SK-N-SH (cell line): ENCODE results near the gene CCSER1. TPM values are rescaled to one million over a fixed set of nuclear protein-coding genes. Genes with fewer than 3 reads are reported as not detected.

Source experiments
- CTCF ChIA-PET: fragments of 300-600, 350-600 bp; formaldehyde crosslinking; extraction: SDS; loops from one replicate; lab custom pipeline; 2021; lab: Yijun Ruan, JAX
- POLR2A ChIA-PET: fragments of 350-600 bp; sonication (Branson Sonifier 250); formaldehyde crosslinking; extraction: SDS; loops from one replicate; lab custom pipeline; 2020; ENCODE audit warnings: antibody characterized with exemption, inconsistent platforms; lab: Yijun Ruan, JAX
- DNase-seq: peaks from one replicate; pipeline ENCODE4 v3.0.0; 2012
- H2AFZ ChIP-seq: fragments of 200-600 bp; sonication (generic); 2 replicates; pipeline ENCODE4 v1.8.1; 2016; ENCODE audit warnings: antibody characterized with exemption, mild to moderate bottlenecking, low read depth
- H3F3A ChIP-seq: fragments of 200-600 bp; sonication (generic); replicated peaks from 2 replicates; pipeline ENCODE3; 2016; ENCODE audit warnings: antibody characterized with exemption, mild to moderate bottlenecking; ENCODE audit not compliant: insufficient read depth
- H3K27ac ChIP-seq, 2 experiments: fragments of 200-500 bp in 1 of 2; fragments of 200-600 bp in 1 of 2; sonication (Bioruptor generic) in 1 of 2; sonication (generic), shearing (Covaris generic) in 1 of 2; 2 replicates each; pipeline versions ENCODE4 v1.5.1 to v1.6.1; 2014 to 2016; ENCODE audit warnings: low read depth in 2 of 2, inconsistent platforms in 1 of 2, low read length in 1 of 2, mild to moderate bottlenecking in 1 of 2, mixed read lengths in 1 of 2
- H3K27me3 ChIP-seq: fragments of 200-600 bp; sonication (generic), shearing (Covaris generic); 2 replicates; pipeline ENCODE4 v1.6.1; 2016; ENCODE audit warnings: mixed run types; ENCODE audit not compliant: insufficient read depth
- H3K36me3 ChIP-seq, 2 experiments: fragments of 200-500 bp in 1 of 2; fragments of 200-600 bp in 1 of 2; sonication (Bioruptor generic) in 1 of 2; sonication (generic) in 1 of 2; replicated peaks in 1 of 2; 2 replicates each; pipeline versions ENCODE3 to v1.5.1; 2014 to 2016; ENCODE audit warnings: low read length in 1 of 2, mild to moderate bottlenecking in 1 of 2; ENCODE audit not compliant: insufficient read depth in 2 of 2, control insufficient read depth in 1 of 2
- H3K4me1 ChIP-seq, 2 experiments: fragments of 200-500 bp in 1 of 2; fragments of 200-600 bp in 1 of 2; sonication (Bioruptor generic) in 1 of 2; sonication (generic), shearing (Covaris generic) in 1 of 2; 2 replicates each; pipeline versions ENCODE4 v1.5.1 to v1.6.1; 2014 to 2016; ENCODE audit warnings: low read depth in 1 of 2, low read length in 1 of 2, mixed run types in 1 of 2; ENCODE audit not compliant: insufficient read depth in 2 of 2, control insufficient read depth in 1 of 2
- H3K4me2 ChIP-seq: fragments of 200-600 bp; sonication (generic), shearing (Covaris generic); 2 replicates; pipeline ENCODE4 v1.6.1; 2017; ENCODE audit warnings: mixed run types
- H3K4me3 ChIP-seq, 2 experiments: fragments of 200-500 bp in 1 of 2; fragments of 200-600 bp in 1 of 2; sonication (Bioruptor generic) in 1 of 2; sonication (generic), shearing (Covaris generic) in 1 of 2; 2 replicates each; pipeline versions ENCODE4 v1.5.1 to v1.8.1; 2014 to 2016; ENCODE audit warnings: low read depth in 2 of 2, inconsistent platforms in 1 of 2, low read length in 1 of 2, mild to moderate bottlenecking in 1 of 2, mixed read lengths in 1 of 2, moderate library complexity in 1 of 2
- H3K79me2 ChIP-seq: fragments of 200-600 bp; sonication (generic); 2 replicates; pipeline ENCODE4 v1.8.1; 2017; ENCODE audit warnings: mild to moderate bottlenecking; ENCODE audit not compliant: insufficient read depth
- H3K9ac ChIP-seq: fragments of 200-600 bp; sonication (generic); 2 replicates; pipeline ENCODE4 v1.6.1; 2017; ENCODE audit warnings: mixed run types
- H3K9me2 ChIP-seq: fragments of 200-600 bp; sonication (generic); 2 replicates; pipeline ENCODE4 v1.6.1; 2017; ENCODE audit warnings: mixed run types
- H3K9me3 ChIP-seq: fragments of 200-600 bp; sonication (generic); 2 replicates; pipeline ENCODE4 v1.6.1; 2017; ENCODE audit warnings: mixed run types, mild to moderate bottlenecking, moderate library complexity
- H4K20me1 ChIP-seq: fragments of 200-600 bp; sonication (generic); 2 replicates; pipeline ENCODE4 v1.6.1; 2017; ENCODE audit warnings: mild to moderate bottlenecking, mixed run types; ENCODE audit not compliant: insufficient read depth
- EZH2phosphoT487 ChIP-seq: fragments of 200-600 bp; sonication (generic); IDR thresholded peaks from 2 replicates; pipeline ENCODE4 v1.6.1; 2017; ENCODE audit warnings: low read depth, mixed run types, mild to moderate bottlenecking, antibody characterized with exemption, moderate library complexity, borderline replicate concordance
- FOXJ3 ChIP-seq: sonication (generic); formaldehyde crosslinking; IDR thresholded peaks from 2 replicates; pipeline ENCODE4 v1.5.1; 2020; ENCODE audit warnings: mild to moderate bottlenecking, missing genetic modification reagents
- GATA2 ChIP-seq: sonication (generic); formaldehyde crosslinking; IDR thresholded peaks from 2 replicates; pipeline ENCODE4 v1.5.0; 2020; ENCODE audit warnings: mild to moderate bottlenecking, missing genetic modification reagents
- IRF3 ChIP-seq: fragments of 150-350 bp; IDR thresholded peaks from 2 replicates; pipeline ENCODE4 v1.6.1; 2016; ENCODE audit warnings: mild to moderate bottlenecking, low read depth, low read length
- MAX ChIP-seq: IDR thresholded peaks from 2 replicates; pipeline ENCODE4 v1.4.0; 2012; ENCODE audit warnings: low read depth
- NRF1 ChIP-seq: IDR thresholded peaks from 2 replicates; pipeline ENCODE4 v1.6.1; 2012; ENCODE audit warnings: low read depth, mild to moderate bottlenecking, low read length
- REST ChIP-seq: IDR thresholded peaks from 2 replicates; pipeline ENCODE4 v1.6.1; 2012; ENCODE audit warnings: mild to moderate bottlenecking, low read depth, low read length, moderate library complexity
- RFX5 ChIP-seq: IDR thresholded peaks from 2 replicates; pipeline ENCODE4 v1.6.1; 2012; ENCODE audit warnings: mild to moderate bottlenecking, improper control_type of control experiment, low read length
- SIN3A ChIP-seq: IDR thresholded peaks from 2 replicates; pipeline ENCODE4 v1.6.1; 2012; ENCODE audit warnings: low read depth, mild to moderate bottlenecking, low read length, moderate library complexity, borderline replicate concordance
- TCF12 ChIP-seq: IDR thresholded peaks from 2 replicates; pipeline ENCODE4 v1.4.0; 2012
- TEAD4 ChIP-seq: IDR thresholded peaks from 2 replicates; pipeline ENCODE4 v1.4.0; 2012; ENCODE audit warnings: mild to moderate bottlenecking, borderline replicate concordance; ENCODE audit not compliant: insufficient read depth
- USF2 ChIP-seq: fragments of 150-350 bp; IDR thresholded peaks from 2 replicates; pipeline ENCODE4 v1.6.1; 2017; ENCODE audit warnings: antibody characterized with exemption, low read length, low read depth, borderline replicate concordance
- WGBS: methylation state at CpG from one replicate; pipeline ENCODE4 v1.1.6; 2017; ENCODE audit warnings: low lambda C conversion rate; 5-methylcytosine and 5-hydroxymethylcytosine counted together
- polyA plus RNA-seq, 3 experiments: library from polyadenylated mRNA; depleted of rRNA; stranded (reverse); fragments of >200 nt; gene quantifications; 2 replicates each; pipeline ENCODE4 v1.2.3, GENCODE V29; 2012

The CCSER1 gene
- polyA plus RNA-seq, 1 of the 3 experiments (the other 2 are of a cell fraction) = 0.05 TPM

- Histone ChIP-seq H3K9me3 (no peaks in the 10 kb centered on the region), H3K79me2 (no peaks in the 10 kb centered on the region), H3K36me3 (no peaks in the 10 kb centered on the region), H3K27ac (no peak overlapping the region), H3K4me1 (no peaks in the 10 kb centered on the region), H3K4me3 (no peak overlapping the region), H3K4me2 (no peak overlapping the region), H3F3A (no peaks in the 10 kb centered on the region), H3K27me3 (no peaks in the 10 kb centered on the region), H2AFZ (no peak overlapping the region), H3K9me2 (no peaks in the 10 kb centered on the region), H4K20me1 (no peaks in the 10 kb centered on the region), H3K9ac (no peak overlapping the region)
- no peak for DNase-seq
- TF ChIP-seq EZH2phosphoT487 (no peak), TCF12 (no peak), MAX (no peak), NRF1 (no peak), REST (no peak), SIN3A (no peak), IRF3 (no peak)
- ChIA-PET POLR2A (no interaction called here), CTCF (interaction anchor here (0.7 kb wide), 1 partner anchor 24 kb away, joined by 3 read pairs; no protein-coding TSS in a partner anchor)
- WGBS = 49% methylated on average over 3 of the region's 3 CpGs
Measured at GRCh38 chr4:90174621-90175023, 47.4 kb downstream of the CCSER1 start.

- Histone ChIP-seq H3K4me2 (no peak overlapping the region), H3K9me3 (no peaks in the 10 kb centered on the region), H3F3A (no peaks in the 10 kb centered on the region), H4K20me1 (no peaks in the 10 kb centered on the region), H3K4me1 (peaks cover 0 to 2% of the 10 kb centered on the region in 2 experiments; a peak in 1 of 4 replicates), H3K9ac (no peak overlapping the region), H3K9me2 (no peaks in the 10 kb centered on the region), H3K27me3 (no peaks in the 10 kb centered on the region), H3K36me3 (no peaks in the 10 kb centered on the region), H3K4me3 (no peak overlapping the region), H2AFZ (no peak overlapping the region), H3K27ac (no peak overlapping the region; a peak in 1 of 4 replicates), H3K79me2 (no peaks in the 10 kb centered on the region)
- WGBS = 67% methylated on average over 1 of the region's 1 CpG
- TF ChIP-seq TEAD4 (no peak), RFX5 (no peak), SIN3A (no peak), USF2 (no peak), IRF3 (no peak), FOXJ3 (CRISPR knock-in tag) (no peak), TCF12 (no peak), GATA2 (CRISPR knock-in tag) (no peak)
- ChIA-PET CTCF (no interaction called here), POLR2A (no interaction called here)
- DNase-seq = no peak
Measured at GRCh38 chr4:90181644-90182043, 54.5 kb downstream of the CCSER1 start.
